HepG2 (cell line): ENCODE measurements around the gene RABGAP1L. TPM values are rescaled to one million over a fixed set of nuclear protein-coding genes. Genes with fewer than 3 reads are reported as not detected.

Experiments
- BORCS8-MEF2B ChIP-seq: sonication (generic); formaldehyde crosslinking; IDR thresholded peaks from 2 replicates; pipeline ENCODE4 v1.8.0; 2022; ENCODE audit warnings: mild to moderate bottlenecking, missing genetic modification reagents
- FOXP1 ChIP-seq, 2 experiments: fragments of 450-650 bp in 1 of 2; IDR thresholded peaks; 2 replicates each; pipeline ENCODE4 v1.6.1; 2017 to 2018; ENCODE audit warnings: antibody characterized with exemption in 1 of 2
- FOXP4 ChIP-seq: sonication (generic); formaldehyde crosslinking; IDR thresholded peaks from 2 replicates; pipeline ENCODE4 v1.4.0; 2020; ENCODE audit warnings: missing genetic modification reagents
- HIVEP1 ChIP-seq: sonication (generic); formaldehyde crosslinking; IDR thresholded peaks from 2 replicates; pipeline ENCODE4 v1.4.0; 2020; ENCODE audit warnings: mild to moderate bottlenecking, missing genetic modification reagents
- NFE2L2 ChIP-seq: fragments of 150-350 bp; IDR thresholded peaks from 2 replicates; pipeline ENCODE4 v1.6.1; 2014; ENCODE audit warnings: low read length
- NFRKB ChIP-seq: fragments of 450-650 bp; IDR thresholded peaks from 2 replicates; pipeline ENCODE4 v1.6.1; 2017
- REPIN1 ChIP-seq: sonication (generic); formaldehyde crosslinking; IDR thresholded peaks from 2 replicates; pipeline ENCODE4 v1.8.0; 2022; ENCODE audit warnings: missing genetic modification reagents, low read depth, mild to moderate bottlenecking, borderline replicate concordance
- ZBTB39 ChIP-seq: sonication (generic); formaldehyde crosslinking; IDR thresholded peaks from 2 replicates; pipeline ENCODE4 v1.5.0; 2020; ENCODE audit warnings: missing genetic modification reagents
- ZBTB49 ChIP-seq: sonication (generic); formaldehyde crosslinking; IDR thresholded peaks from 2 replicates; pipeline ENCODE4 v1.4.0; 2020; ENCODE audit warnings: missing genetic modification reagents, borderline replicate concordance
- ZNF136 ChIP-seq: sonication (generic); formaldehyde crosslinking; IDR thresholded peaks from 2 replicates; pipeline ENCODE4 v1.8.1; 2022; ENCODE audit warnings: low read depth, mild to moderate bottlenecking, moderate library complexity, missing genetic modification reagents
- ZNF235 ChIP-seq: sonication (generic); formaldehyde crosslinking; IDR thresholded peaks from 2 replicates; pipeline ENCODE4 v1.8.1; 2023; ENCODE audit warnings: mild to moderate bottlenecking, missing genetic modification reagents, borderline replicate concordance
- polyA plus RNA-seq, 8 experiments: library from polyadenylated mRNA; depleted of rRNA in 3 of 8; stranded (reverse) in 7 of 8; unstranded in 1 of 8; fragments of >200 nt; fragmentation: Illumina TruSeq in 4 of 8; extraction: Trizol in 4 of 8; gene quantifications; 2 replicates each; pipeline versions ENCODE4 v1.2.1 to v1.2.3, GENCODE V29; 2011 to 2016; ENCODE audit warnings: low read depth in 4 of 8, missing spikeins in 1 of 8, mixed read lengths in 1 of 8; ENCODE audit not compliant: insufficient read depth in 1 of 8
- total RNA-seq, 5 experiments: library from RNA; depleted of rRNA; stranded (reverse); fragments of >200 nt; fragmentation: Illumina TruSeq; extraction: Trizol; gene quantifications; 2 replicates each; pipeline ENCODE4 v1.2.3, GENCODE V29; 2016; ENCODE audit warnings: low read depth in 1 of 5
- TF ChIP-seq, protein P1 (sequence below): sonication (generic); formaldehyde crosslinking; IDR thresholded peaks from 2 replicates; pipeline ENCODE4 v1.4.0; 2020; ENCODE audit warnings: mild to moderate bottlenecking, missing genetic modification reagents
- TF ChIP-seq, protein P2 (sequence below): fragments of 450-650 bp; IDR thresholded peaks from 2 replicates; pipeline ENCODE4 v1.6.1; 2016
- TF ChIP-seq, protein P3 (sequence below): sonication (generic); IDR thresholded peaks from 2 replicates; pipeline ENCODE4 v1.6.1; 2016; ENCODE audit warnings: low read depth, borderline replicate concordance
- TF ChIP-seq, protein P4 (sequence below): sonication (generic); formaldehyde crosslinking; IDR thresholded peaks from 2 replicates; pipeline ENCODE4 v1.5.0; 2020; ENCODE audit warnings: mild to moderate bottlenecking, low read depth, missing genetic modification reagents, borderline replicate concordance
- TF ChIP-seq, protein P5 (sequence below): sonication (generic); formaldehyde crosslinking; IDR thresholded peaks from 2 replicates; pipeline ENCODE4 v1.5.1; 2020; ENCODE audit warnings: missing genetic modification reagents, mild to moderate bottlenecking, borderline replicate concordance

RABGAP1L gene
- total and polyA plus RNA-seq, 2 of the 13 experiments (the other 11 are each of a cell fraction or from before 2014, with no cell fraction given): 7.9 to 22.6 TPM

DNA sequence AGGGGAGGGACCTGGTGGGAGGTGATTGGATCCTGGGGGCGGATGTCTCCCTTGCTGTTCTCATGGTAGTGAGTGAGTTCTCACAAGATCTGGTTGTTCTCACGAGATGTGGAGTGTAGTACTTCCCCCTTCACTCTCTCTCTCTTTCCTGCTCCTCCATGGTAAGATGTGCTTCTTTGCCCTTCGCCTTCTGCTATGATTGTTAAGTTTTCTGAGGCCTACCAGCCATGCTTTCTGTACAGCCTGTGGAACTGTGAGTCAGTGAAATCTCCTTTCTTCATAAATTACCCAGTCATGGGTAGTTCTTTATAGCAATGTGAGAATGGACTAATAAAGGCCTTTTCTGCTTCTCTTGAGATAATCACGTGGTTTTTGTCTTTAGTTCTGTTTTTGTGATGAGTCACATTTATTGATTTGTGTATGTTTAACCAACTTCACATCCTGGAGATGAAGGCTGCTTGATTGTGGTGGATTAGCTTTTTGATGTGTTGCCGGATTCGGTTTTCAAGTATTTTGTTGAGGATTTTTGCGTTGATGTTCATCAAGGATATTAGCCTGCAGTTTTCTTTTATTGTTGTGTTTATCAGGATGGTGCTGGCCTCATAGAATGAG is 45.5 kb downstream of the RABGAP1L start (continued):
- TF ChIP-seq FOXP1 (IDR thresholded peaks at IDR 0.05) (0 out of 2 replicates have a peak, but pooled peaks have one; percentile 33), FOXP1 (CRISPR knock-in tag; IDR thresholded peaks at IDR 0.05) (0 out of 2 replicates have a peak, but pooled peaks have one; percentile 22), NFRKB (no peak), FOXP4 (CRISPR knock-in tag) (0 out of 2 replicates have a peak, but pooled peaks have one; percentile 26), ZNF235 (no peak), HIVEP1 (CRISPR knock-in tag) (no peak), ZNF136 (no peak), NFE2L2 (peak; percentile 67), BORCS8-MEF2B (no peak), ZBTB49 (CRISPR knock-in tag) (no peak), ZBTB39 (CRISPR knock-in tag) (no peak), REPIN1 (CRISPR knock-in tag) (no peak)
- TF ChIP-seq, protein P1, sequence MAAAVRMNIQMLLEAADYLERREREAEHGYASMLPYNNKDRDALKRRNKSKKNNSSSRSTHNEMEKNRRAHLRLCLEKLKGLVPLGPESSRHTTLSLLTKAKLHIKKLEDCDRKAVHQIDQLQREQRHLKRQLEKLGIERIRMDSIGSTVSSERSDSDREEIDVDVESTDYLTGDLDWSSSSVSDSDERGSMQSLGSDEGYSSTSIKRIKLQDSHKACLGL (CRISPR knock-in tag): no peak
- TF ChIP-seq, protein P2, sequence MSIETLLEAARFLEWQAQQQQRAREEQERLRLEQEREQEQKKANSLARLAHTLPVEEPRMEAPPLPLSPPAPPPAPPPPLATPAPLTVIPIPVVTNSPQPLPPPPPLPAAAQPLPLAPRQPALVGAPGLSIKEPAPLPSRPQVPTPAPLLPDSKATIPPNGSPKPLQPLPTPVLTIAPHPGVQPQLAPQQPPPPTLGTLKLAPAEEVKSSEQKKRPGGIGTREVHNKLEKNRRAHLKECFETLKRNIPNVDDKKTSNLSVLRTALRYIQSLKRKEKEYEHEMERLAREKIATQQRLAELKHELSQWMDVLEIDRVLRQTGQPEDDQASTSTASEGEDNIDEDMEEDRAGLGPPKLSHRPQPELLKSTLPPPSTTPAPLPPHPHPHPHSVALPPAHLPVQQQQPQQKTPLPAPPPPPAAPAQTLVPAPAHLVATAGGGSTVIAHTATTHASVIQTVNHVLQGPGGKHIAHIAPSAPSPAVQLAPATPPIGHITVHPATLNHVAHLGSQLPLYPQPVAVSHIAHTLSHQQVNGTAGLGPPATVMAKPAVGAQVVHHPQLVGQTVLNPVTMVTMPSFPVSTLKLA: peak; percentile 16; the same call in 1 of the 2 replicates
- TF ChIP-seq, protein P3, sequence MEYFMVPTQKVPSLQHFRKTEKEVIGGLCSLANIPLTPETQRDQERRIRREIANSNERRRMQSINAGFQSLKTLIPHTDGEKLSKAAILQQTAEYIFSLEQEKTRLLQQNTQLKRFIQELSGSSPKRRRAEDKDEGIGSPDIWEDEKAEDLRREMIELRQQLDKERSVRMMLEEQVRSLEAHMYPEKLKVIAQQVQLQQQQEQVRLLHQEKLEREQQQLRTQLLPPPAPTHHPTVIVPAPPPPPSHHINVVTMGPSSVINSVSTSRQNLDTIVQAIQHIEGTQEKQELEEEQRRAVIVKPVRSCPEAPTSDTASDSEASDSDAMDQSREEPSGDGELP: no peak
- TF ChIP-seq, protein P4, sequence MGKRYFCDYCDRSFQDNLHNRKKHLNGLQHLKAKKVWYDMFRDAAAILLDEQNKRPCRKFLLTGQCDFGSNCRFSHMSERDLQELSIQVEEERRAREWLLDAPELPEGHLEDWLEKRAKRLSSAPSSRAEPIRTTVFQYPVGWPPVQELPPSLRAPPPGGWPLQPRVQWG (CRISPR knock-in tag): no peak
- TF ChIP-seq, protein P5, sequence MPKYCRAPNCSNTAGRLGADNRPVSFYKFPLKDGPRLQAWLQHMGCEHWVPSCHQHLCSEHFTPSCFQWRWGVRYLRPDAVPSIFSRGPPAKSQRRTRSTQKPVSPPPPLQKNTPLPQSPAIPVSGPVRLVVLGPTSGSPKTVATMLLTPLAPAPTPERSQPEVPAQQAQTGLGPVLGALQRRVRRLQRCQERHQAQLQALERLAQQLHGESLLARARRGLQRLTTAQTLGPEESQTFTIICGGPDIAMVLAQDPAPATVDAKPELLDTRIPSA (CRISPR knock-in tag): no peak
